Measurements from ENCODE around the gene SRRT.
A peak's percentile ranks its signal among the peaks of the same experiment; 100 is the strongest.

Gene SRRT

DNA sequence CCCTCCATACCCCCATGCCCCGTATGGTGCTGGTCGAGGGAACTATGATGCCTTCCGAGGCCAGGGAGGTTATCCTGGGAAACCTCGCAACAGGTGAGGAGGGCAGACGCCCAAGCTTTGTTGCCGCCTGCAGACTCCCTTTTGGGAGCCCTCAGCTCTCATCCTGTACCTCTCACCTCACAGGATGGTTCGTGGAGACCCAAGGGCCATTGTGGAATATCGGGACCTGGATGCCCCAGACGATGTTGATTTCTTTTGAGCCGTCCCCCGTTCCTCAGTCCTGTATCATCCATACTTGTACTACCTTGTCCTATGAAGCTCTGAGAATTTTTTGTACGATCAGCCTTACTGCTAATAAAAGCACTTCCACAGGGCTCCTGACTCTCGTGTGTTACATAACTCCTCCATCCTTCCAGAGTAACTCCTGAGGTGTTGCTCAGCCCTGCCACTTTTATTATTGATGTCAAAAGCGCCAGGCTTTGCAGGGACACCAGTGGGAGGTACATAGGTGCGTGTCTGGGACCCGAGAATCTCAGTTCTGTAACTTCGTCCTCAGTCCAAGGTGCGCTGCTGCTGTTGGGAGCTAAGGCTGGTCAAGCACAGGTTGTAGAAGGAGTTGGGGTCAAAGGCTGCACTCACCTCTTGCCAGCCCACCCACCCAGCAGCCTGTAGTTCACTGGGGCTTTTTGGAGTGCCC lies 13.5 kb downstream of the SRRT start (continued):
- TF ChIP-seq ZNF571 (tag by site-specific recombination; IDR thresholded peaks at IDR 0.05) (no peak), ZNF175 (tag by site-specific recombination; IDR thresholded peaks at IDR 0.05) (no peak), KLF8 (tag by site-specific recombination; IDR thresholded peaks at IDR 0.05) (peak; percentile 8; the same call in 1 of the 2 replicates), OSR2 (tag by site-specific recombination; IDR thresholded peaks at IDR 0.05) (no peak), ZNF501 (tag by site-specific recombination; IDR thresholded peaks at IDR 0.05) (no peak), ZFP3 (tag by site-specific recombination; IDR thresholded peaks at IDR 0.05; ENCODE audit: low read depth) (no peak), ZIC2 (tag by site-specific recombination; IDR thresholded peaks at IDR 0.05) (0 out of 2 replicates have a peak, but pooled peaks have one; percentile 17), ZNF239 (tag by site-specific recombination; IDR thresholded peaks at IDR 0.05) (no peak), ZNF701 (tag by site-specific recombination; IDR thresholded peaks at IDR 0.05) (no peak), REPIN1 (tag by site-specific recombination; IDR thresholded peaks at IDR 0.05; ENCODE audit: low read depth) (no peak), ZNF391 (tag by site-specific recombination; IDR thresholded peaks at IDR 0.05; ENCODE audit: borderline replicate concordance, low read depth) (no peak), SCRT2 (tag by site-specific recombination; IDR thresholded peaks at IDR 0.05) (peak; percentile 88), ZNF585B (tag by site-specific recombination; IDR thresholded peaks at IDR 0.05) (no peak), ZNF830 (tag by site-specific recombination; IDR thresholded peaks at IDR 0.05; ENCODE audit: low read depth) (no peak), ZNF202 (tag by site-specific recombination; IDR thresholded peaks at IDR 0.05; ENCODE audit: borderline replicate concordance) (no peak), ZNF433 (tag by site-specific recombination; IDR thresholded peaks at IDR 0.05; ENCODE audit: low read depth) (no peak), PRDM1 (tag by site-specific recombination; IDR thresholded peaks at IDR 0.05) (no peak), ZFHX2 (tag by site-specific recombination; conservative IDR thresholded peaks at IDR 0.05) (no peak), ZNF600 (tag by site-specific recombination; IDR thresholded peaks at IDR 0.05) (peak; percentile 62), ZNF654 (tag by site-specific recombination; IDR thresholded peaks at IDR 0.05; ENCODE audit: low read depth) (no peak), ZNF843 (tag by site-specific recombination; IDR thresholded peaks at IDR 0.05) (no peak), ZNF707 (tag by site-specific recombination; IDR thresholded peaks at IDR 0.05) (no peak), ZNF837 (tag by site-specific recombination; IDR thresholded peaks at IDR 0.05) (no peak), GFI1B (tag by site-specific recombination; IDR thresholded peaks at IDR 0.05) (no peak), ZNF302 (tag by site-specific recombination; IDR thresholded peaks at IDR 0.05; ENCODE audit: low read depth) (no peak)
- TF ChIP-seq, protein P1, sequence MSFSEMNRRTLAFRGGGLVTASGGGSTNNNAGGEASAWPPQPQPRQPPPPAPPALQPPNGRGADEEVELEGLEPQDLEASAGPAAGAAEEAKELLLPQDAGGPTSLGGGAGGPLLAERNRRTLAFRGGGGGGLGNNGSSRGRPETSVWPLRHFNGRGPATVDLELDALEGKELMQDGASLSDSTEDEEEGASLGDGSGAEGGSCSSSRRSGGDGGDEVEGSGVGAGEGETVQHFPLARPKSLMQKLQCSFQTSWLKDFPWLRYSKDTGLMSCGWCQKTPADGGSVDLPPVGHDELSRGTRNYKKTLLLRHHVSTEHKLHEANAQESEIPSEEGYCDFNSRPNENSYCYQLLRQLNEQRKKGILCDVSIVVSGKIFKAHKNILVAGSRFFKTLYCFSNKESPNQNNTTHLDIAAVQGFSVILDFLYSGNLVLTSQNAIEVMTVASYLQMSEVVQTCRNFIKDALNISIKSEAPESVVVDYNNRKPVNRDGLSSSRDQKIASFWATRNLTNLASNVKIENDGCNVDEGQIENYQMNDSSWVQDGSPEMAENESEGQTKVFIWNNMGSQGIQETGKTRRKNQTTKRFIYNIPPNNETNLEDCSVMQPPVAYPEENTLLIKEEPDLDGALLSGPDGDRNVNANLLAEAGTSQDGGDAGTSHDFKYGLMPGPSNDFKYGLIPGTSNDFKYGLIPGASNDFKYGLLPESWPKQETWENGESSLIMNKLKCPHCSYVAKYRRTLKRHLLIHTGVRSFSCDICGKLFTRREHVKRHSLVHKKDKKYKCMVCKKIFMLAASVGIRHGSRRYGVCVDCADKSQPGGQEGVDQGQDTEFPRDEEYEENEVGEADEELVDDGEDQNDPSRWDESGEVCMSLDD (tag by site-specific recombination; IDR thresholded peaks at IDR 0.05), result no peak

Measured in HEK293 (cell line).